NCI-H345 (cell line): ENCODE results near the gene NACC2.
"Not testable (repeated sequence)": the region's sequence is repeated elsewhere in the genome, so short reads cannot be mapped to it uniquely, and the experiment has no call there.

Experiments
- DNase-seq: peaks from one replicate; lab custom pipeline; 2025; lab: John Stamatoyannopoulos, UW

The NACC2 gene

GRCh38 chr9:136044971-136045594, 50.0 kb downstream of the NACC2 start:
- no peak for DNase-seq

- DNase-seq = no peak
Measured at GRCh38 chr9:136044207-136044970, 50.7 kb downstream of the NACC2 start.

- DNase-seq = no peak
Measured at GRCh38 chr9:136043441-136043991, 51.6 kb downstream of the NACC2 start.

GRCh38 chr9:136042541-136042940, 52.5 kb downstream of the NACC2 start:
- no peak for DNase-seq

GRCh38 chr9:136040848-136041247, 54.2 kb downstream of the NACC2 start:
- not testable (repeated sequence) for DNase-seq

GRCh38 chr9:136039488-136039887, 55.6 kb downstream of the NACC2 start:
- no peak for DNase-seq

- no peak for DNase-seq
Measured at GRCh38 chr9:136036848-136037247, 58.2 kb downstream of the NACC2 start.

- DNase-seq = no peak
Measured at GRCh38 chr9:136036050-136036449, 59.0 kb downstream of the NACC2 start.

GRCh38 chr9:136031741-136032730, 63.1 kb downstream of the NACC2 start:
- DNase-seq = no peak

GRCh38 chr9:136031094-136031493, 64.0 kb downstream of the NACC2 start:
- DNase-seq = no peak

- no peak for DNase-seq
Measured at GRCh38 chr9:136029556-136029955, 65.5 kb downstream of the NACC2 start.

GRCh38 chr9:136028760-136029470, 66.2 kb downstream of the NACC2 start:
- DNase-seq = no peak

- not testable (repeated sequence) for DNase-seq
Measured at GRCh38 chr9:136026943-136027289, 68.2 kb downstream of the NACC2 start.

GRCh38 chr9:136026266-136026942, 68.7 kb downstream of the NACC2 start:
- DNase-seq = no peak

- DNase-seq = no peak
Measured at GRCh38 chr9:136025481-136025880, 69.6 kb downstream of the NACC2 start.

GRCh38 chr9:136024696-136025316, 70.3 kb downstream of the NACC2 start:
- no peak for DNase-seq

GRCh38 chr9:136024286-136024685, 70.8 kb downstream of the NACC2 start:
- DNase-seq = no peak

- DNase-seq = no peak
Measured at GRCh38 chr9:136023410-136024225, 71.5 kb downstream of the NACC2 start.

GRCh38 chr9:136022731-136023409, 72.2 kb downstream of the NACC2 start:
- no peak for DNase-seq
